ENCODE results near the gene RSKR.

The RSKR gene

DNA sequence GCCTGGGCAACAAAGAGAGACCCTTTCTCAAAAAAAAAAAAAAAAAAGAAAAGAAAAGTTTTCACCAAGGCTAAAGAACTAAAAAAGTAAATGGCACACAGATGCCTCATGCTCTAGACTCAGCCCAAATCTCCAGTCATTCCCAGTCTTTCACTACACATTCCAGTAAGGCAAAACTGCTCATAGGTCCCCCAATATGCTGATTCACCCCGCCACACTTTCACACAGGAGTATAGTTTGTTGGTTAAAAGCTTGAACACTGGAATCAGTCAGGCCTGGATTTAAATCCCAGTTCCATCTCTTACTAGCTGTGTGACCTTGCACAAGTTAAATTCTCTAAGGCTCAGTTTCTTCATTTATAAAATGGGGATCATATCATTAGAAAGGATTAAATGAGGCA lies 44.5 kb downstream of the RSKR start:
- H3K4me1 Mint-ChIP-seq: peaks cover 28% of the 10 kb centered on the region
- peaks cover 5% of the 10 kb centered on the region for H3K36me3 Mint-ChIP-seq
- no peak for ATAC-seq (ENCODE audit: low read depth)
- no peak overlapping the region for H3K27ac Mint-ChIP-seq
- H3K4me3 Mint-ChIP-seq: peak overlapping the region; percentile 24
- H3K9me3 Mint-ChIP-seq: no peaks in the 10 kb centered on the region
- H3K27me3 Mint-ChIP-seq: no peaks in the 10 kb centered on the region
- DNase-seq (ENCODE audit: low spot score in 2 of 2): no peak

DNA sequence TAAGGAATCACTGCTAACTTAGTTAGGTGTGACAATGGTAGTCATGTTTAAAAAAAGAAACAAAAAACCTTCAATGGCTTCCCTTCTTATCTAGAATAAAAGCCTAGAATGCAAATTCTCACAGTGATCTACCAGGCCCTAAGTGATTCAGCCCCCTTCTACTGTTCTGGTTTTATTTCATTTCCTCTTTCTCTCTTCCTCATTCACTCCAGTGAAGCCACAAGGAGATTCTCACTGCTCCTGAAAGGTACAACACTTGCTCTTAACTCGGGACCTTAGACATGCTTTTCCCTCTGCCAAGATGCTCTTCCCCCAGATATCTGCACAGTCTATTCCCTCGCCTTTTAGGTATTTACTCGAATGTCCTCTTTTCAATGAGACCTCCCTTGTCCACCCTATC lies 46.4 kb downstream of the RSKR start:
- Mint-ChIP-seq H3K27me3 (no peaks in the 10 kb centered on the region), H3K9me3 (no peaks in the 10 kb centered on the region), H3K27ac (peak overlapping the region; percentile 83), H3K36me3 (peaks cover 8% of the 10 kb centered on the region), H3K4me3 (peak overlapping the region; percentile 51), H3K4me1 (peaks cover 33% of the 10 kb centered on the region)
- ATAC-seq (ENCODE audit: low read depth) (peak; percentile 70), DNase-seq (ENCODE audit: low spot score in 2 of 2) (no peak)

DNA sequence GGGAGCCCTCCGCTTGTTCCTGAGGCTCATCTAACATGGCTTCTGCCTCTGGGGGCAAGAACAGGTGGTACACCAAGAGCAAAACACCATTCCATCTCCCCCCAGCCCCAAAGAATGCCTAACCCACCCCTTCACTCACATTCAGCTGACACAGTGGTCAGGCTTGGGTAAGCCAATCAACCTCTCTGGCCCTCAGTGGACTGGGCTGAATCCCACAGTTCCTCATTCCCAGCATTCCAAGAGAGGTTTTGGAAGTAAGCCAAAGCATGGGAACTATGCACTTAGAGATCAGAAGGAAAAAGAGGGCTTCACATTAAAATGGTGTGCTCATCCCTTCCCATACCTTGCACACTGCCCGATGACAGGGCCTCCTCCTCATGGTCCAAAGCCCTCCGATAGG lies 50.5 kb downstream of the RSKR start:
- Mint-ChIP-seq H3K4me1 (peaks cover 18% of the 10 kb centered on the region), H3K4me3 (no peak overlapping the region), H3K27ac (no peak overlapping the region), H3K27me3 (no peaks in the 10 kb centered on the region), H3K9me3 (no peaks in the 10 kb centered on the region), H3K36me3 (peaks cover 17% of the 10 kb centered on the region)
- ATAC-seq (ENCODE audit: low read depth): no peak
- DNase-seq (ENCODE audit: low spot score in 2 of 2): no peak
